Mesodermal cell (in vitro differentiated cells): ENCODE results near the gene CACNB1.

Source experiments
- H3K27ac ChIP-seq: 2 replicates; pipeline ENCODE4 v1.7.0; 2013; ENCODE audit warnings: mild to moderate bottlenecking, low read depth, low read length, moderate library complexity; ENCODE audit not compliant: severe bottlenecking
- H3K36me3 ChIP-seq: 2 replicates; pipeline ENCODE4 v1.7.1; 2013; ENCODE audit warnings: mild to moderate bottlenecking, low read length, moderate library complexity; ENCODE audit not compliant: control insufficient read depth, insufficient read depth
- H3K4me1 ChIP-seq: one replicate; pipeline ENCODE4 v1.7.1; 2013; ENCODE audit warnings: mild to moderate bottlenecking, low read length; ENCODE audit not compliant: insufficient read depth, control insufficient read depth, poor library complexity, severe bottlenecking
- H3K4me3 ChIP-seq: 2 replicates; pipeline ENCODE4 v1.7.0; 2013; ENCODE audit warnings: low read length, control low read depth, mild to moderate bottlenecking; ENCODE audit not compliant: insufficient read depth, poor library complexity, severe bottlenecking; ENCODE audit errors: extremely low read depth
- H3K9me3 ChIP-seq: 2 replicates; pipeline ENCODE4 v1.7.1; 2013; ENCODE audit warnings: mild to moderate bottlenecking, low read length, moderate library complexity; ENCODE audit not compliant: control insufficient read depth
- WGBS, 2 experiments: methylation state at CpG; one replicate each; pipeline ENCODE4 v1.1.5; 2013; ENCODE audit warnings: missing lambda C conversion rate in 2 of 2; ENCODE audit not compliant: insufficient coverage in 2 of 2; 5-methylcytosine and 5-hydroxymethylcytosine counted together

The CACNB1 gene

GRCh38 chr17:39200070-39200879 is 2.8 kb upstream of the CACNB1 start, which contains the start of gene RPL19:
TSS of gene RPL19 (plus strand) at chr17:39200283. CDS start at chr17:39200345, 62 bp downstream.
- peaks cover 19% of the 10 kb centered on the region for H3K4me1 ChIP-seq
- H3K4me3 ChIP-seq, result peak within 1 kb of the TSS; percentile 94
- 0% methylated on average over 42 to 43 of the region's 52 CpGs for WGBS, 2 experiments
- H3K27ac ChIP-seq, result peak within 1 kb of the TSS; percentile 99
- peaks cover 46% of the 10 kb centered on the region for H3K36me3 ChIP-seq
- H3K9me3 ChIP-seq, result no peaks in the 10 kb centered on the region

- Histone ChIP-seq H3K4me3 (peak overlapping the region; percentile 94), H3K4me1 (peaks cover 23% of the 10 kb centered on the region)
- whole genome bisulfite sequencing, 2 experiments, result 0 to 3% methylated on average over 1 to 6 of the region's 10 CpGs
Measured at GRCh38 chr17:39199820-39200069, 2.3 kb upstream of the CACNB1 start.

GRCh38 chr17:39198186-39198566 is 707 bp upstream of the CACNB1 start:
- WGBS, 2 experiments, result 83% methylated on average over 2 of the region's 4 CpGs; no CpG with 5 or more reads in 1 of the 2 experiments
- Histone ChIP-seq H3K36me3 (peaks cover 34% of the 10 kb centered on the region), H3K4me1 (peaks cover 26% of the 10 kb centered on the region), H3K9me3 (no peaks in the 10 kb centered on the region), H3K4me3 (peak overlapping the region; percentile 72), H3K27ac (no peak overlapping the region)

More at GRCh38 chr17:39199820-39200069, 2.3 kb upstream of the CACNB1 start:
- H3K27ac ChIP-seq, result peak overlapping the region; percentile 99
- H3K9me3 ChIP-seq, result no peaks in the 10 kb centered on the region
- H3K36me3 ChIP-seq, result peaks cover 40% of the 10 kb centered on the region

GRCh38 chr17:39196808-39197291 is 619 bp downstream of the CACNB1 start:
- H3K4me3 ChIP-seq, result peak overlapping the region; percentile 72
- no peak overlapping the region for H3K27ac ChIP-seq
- H3K36me3 ChIP-seq, result peaks cover 31% of the 10 kb centered on the region
- 3 to 5% methylated on average over 4 to 10 of the region's 30 CpGs for WGBS, 2 experiments
- H3K4me1 ChIP-seq, result peaks cover 22% of the 10 kb centered on the region
- H3K9me3 ChIP-seq, result no peaks in the 10 kb centered on the region

GRCh38 chr17:39196241-39196807 is 1.1 kb downstream of the CACNB1 start:
- Histone ChIP-seq H3K9me3 (no peaks in the 10 kb centered on the region), H3K4me1 (peaks cover 19% of the 10 kb centered on the region), H3K36me3 (peaks cover 27% of the 10 kb centered on the region), H3K27ac (no peak overlapping the region), H3K4me3 (peak overlapping the region; percentile 72)
- WGBS, 2 experiments, result 40% methylated on average over 2 of the region's 8 CpGs; no CpG with 5 or more reads in 1 of the 2 experiments

- WGBS, 2 experiments, result 83 to 86% methylated on average over 5 to 7 of the region's 8 CpGs
- Histone ChIP-seq H3K9me3 (no peaks in the 10 kb centered on the region), H3K27ac (no peak overlapping the region), H3K36me3 (peaks cover 28% of the 10 kb centered on the region), H3K4me1 (peaks cover 19% of the 10 kb centered on the region), H3K4me3 (peak overlapping the region; percentile 72)
Measured at GRCh38 chr17:39195568-39196160, 1.8 kb downstream of the CACNB1 start.

- H3K4me3 ChIP-seq, result peak overlapping the region; percentile 18
- H3K4me1 ChIP-seq, result peaks cover 19% of the 10 kb centered on the region
- WGBS, 2 experiments, result 37 to 67% methylated on average over 2 to 6 of the region's 10 CpGs
- peaks cover 34% of the 10 kb centered on the region for H3K36me3 ChIP-seq
- H3K9me3 ChIP-seq, result no peaks in the 10 kb centered on the region
- peak overlapping the region; percentile 20 for H3K27ac ChIP-seq
Measured at GRCh38 chr17:39194985-39195524, 2.4 kb downstream of the CACNB1 start.

- no peaks in the 10 kb centered on the region for H3K9me3 ChIP-seq
- peaks cover 19% of the 10 kb centered on the region for H3K4me1 ChIP-seq
- peak overlapping the region; percentile 20 for H3K27ac ChIP-seq
- 42% methylated on average over 11 to 13 of the region's 20 CpGs for WGBS, 2 experiments
- peaks cover 36% of the 10 kb centered on the region for H3K36me3 ChIP-seq
- peak overlapping the region; percentile 18 for H3K4me3 ChIP-seq
Measured at GRCh38 chr17:39194089-39194984, 3.1 kb downstream of the CACNB1 start.

- Histone ChIP-seq H3K27ac (no peak overlapping the region), H3K4me3 (no peak overlapping the region)
Measured at GRCh38 chr17:39193346-39193745, 4.1 kb downstream of the CACNB1 start.

GRCh38 chr17:39192901-39193300 is 4.6 kb downstream of the CACNB1 start:
- Histone ChIP-seq H3K27ac (no peak overlapping the region), H3K36me3 (peaks cover 46% of the 10 kb centered on the region), H3K4me1 (peaks cover 19% of the 10 kb centered on the region), H3K9me3 (no peaks in the 10 kb centered on the region), H3K4me3 (no peak overlapping the region)
- 92 to 99% methylated on average over 11 to 16 of the region's 16 CpGs for WGBS, 2 experiments

More at GRCh38 chr17:39193346-39193745, 4.1 kb downstream of the CACNB1 start:
- no peaks in the 10 kb centered on the region for H3K9me3 ChIP-seq
- WGBS, 2 experiments, result 78 to 95% methylated on average over 3 to 6 of the region's 10 CpGs
- H3K36me3 ChIP-seq, result peaks cover 46% of the 10 kb centered on the region
- H3K4me1 ChIP-seq, result peaks cover 19% of the 10 kb centered on the region
